ENCODE results near the gene GNL1.

Gene GNL1

GRCh38 chr6:30556066-30556905, at the start of gene GNL1:
GNL1 (minus strand) TSS chr6:30556489; CDS start chr6:30556203, 286 bp downstream.
- no peak for DNase-seq (ENCODE audit: low read depth, low spot score)

GRCh38 chr6:30603961-30604360, 47.7 kb upstream of the GNL1 start:
- DNase-seq (ENCODE audit: low read depth, low spot score), result no peak

- DNase-seq (ENCODE audit: low read depth, low spot score), result no peak
These were observed 45.7 kb upstream of the GNL1 start for GRCh38 chr6:30601815-30602641.

- DNase-seq (ENCODE audit: low read depth, low spot score), result no peak
These were observed 45.1 kb upstream of the GNL1 start for GRCh38 chr6:30601436-30601814.

- DNase-seq (ENCODE audit: low read depth, low spot score), result no peak
These were observed 44.2 kb upstream of the GNL1 start for GRCh38 chr6:30600451-30600961.

GRCh38 chr6:30599625-30600324, 43.5 kb upstream of the GNL1 start:
- DNase-seq (ENCODE audit: low read depth, low spot score), result no peak

- DNase-seq (ENCODE audit: low read depth, low spot score), result no peak
These were observed 42.8 kb upstream of the GNL1 start for GRCh38 chr6:30598912-30599624.

GRCh38 chr6:30597315-30598144, 41.2 kb upstream of the GNL1 start:
- peak; percentile 50 for DNase-seq (ENCODE audit: low read depth, low spot score)

GRCh38 chr6:30592287-30592686, 36.0 kb upstream of the GNL1 start:
- no peak for DNase-seq (ENCODE audit: low read depth, low spot score)

- DNase-seq (ENCODE audit: low read depth, low spot score), result no peak
These were observed 34.7 kb upstream of the GNL1 start for GRCh38 chr6:30591008-30591407.

GRCh38 chr6:30590509-30590908, 34.2 kb upstream of the GNL1 start:
- no peak for DNase-seq (ENCODE audit: low read depth, low spot score)

- no peak for DNase-seq (ENCODE audit: low read depth, low spot score)
These were observed 33.6 kb upstream of the GNL1 start for GRCh38 chr6:30589754-30590358.

- no peak for DNase-seq (ENCODE audit: low read depth, low spot score)
These were observed 27.6 kb upstream of the GNL1 start for GRCh38 chr6:30583921-30584320.

- no peak for DNase-seq (ENCODE audit: low read depth, low spot score)
These were observed 21.8 kb upstream of the GNL1 start for GRCh38 chr6:30578051-30578450.

- no peak for DNase-seq (ENCODE audit: low read depth, low spot score)
These were observed 16.8 kb upstream of the GNL1 start for GRCh38 chr6:30573113-30573512.

- no peak for DNase-seq (ENCODE audit: low read depth, low spot score)
These were observed 15.9 kb upstream of the GNL1 start for GRCh38 chr6:30572148-30572547.

- no peak for DNase-seq (ENCODE audit: low read depth, low spot score)
These were observed 15.4 kb upstream of the GNL1 start for GRCh38 chr6:30571762-30572082.

- DNase-seq (ENCODE audit: low read depth, low spot score), result peak; percentile 92
These were observed 14.9 kb upstream of the GNL1 start, which contains the start of gene ABCF1 for GRCh38 chr6:30571075-30571761. ABCF1 (plus strand) TSS chr6:30571442; CDS start chr6:30571488, 46 bp downstream.

- DNase-seq (ENCODE audit: low read depth, low spot score), result no peak
These were observed 14.4 kb upstream of the GNL1 start for GRCh38 chr6:30570740-30571074.

- DNase-seq (ENCODE audit: low read depth, low spot score), result no peak
These were observed 14.0 kb upstream of the GNL1 start for GRCh38 chr6:30570263-30570662.

Data from smooth muscle cell of the brain vasculature (primary cell).